DMS79 treated with DMSO at 0.1 percent for 48 hours (cell line): ENCODE measurements around the gene TACR2.
A peak's percentile ranks its signal among the peaks of the same experiment; 100 is the strongest.

Source experiments
- DNase-seq: peaks from one replicate; lab custom pipeline; 2025; lab: John Stamatoyannopoulos, UW

TACR2 gene

DNA sequence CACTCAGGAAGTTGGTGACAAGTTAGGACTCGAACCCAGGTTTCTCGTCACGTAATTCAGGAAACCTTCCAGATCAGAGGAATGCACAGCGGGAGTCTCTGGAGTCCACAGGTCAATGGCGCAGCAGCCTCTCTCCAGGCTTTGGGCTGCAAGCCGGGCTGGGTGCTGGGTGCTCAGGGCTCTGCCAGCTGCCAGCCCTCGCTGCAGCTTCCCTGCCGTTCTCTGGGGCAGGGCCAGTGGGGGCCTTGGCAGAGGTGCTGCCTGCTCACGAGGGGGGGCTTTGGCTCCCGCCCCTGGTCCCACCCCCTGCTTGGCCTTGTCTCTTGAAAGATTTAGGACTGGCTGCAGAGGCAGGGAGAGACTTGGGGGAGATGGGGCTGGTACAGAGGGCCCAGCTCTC lies at the start of gene TACR2:
Gene TACR2, minus strand, starts transcription at position 224 of the 400 bp plus-strand sequence. CDS start 595 bp downstream, outside the sequence.
- DNase-seq: no peak

DNA sequence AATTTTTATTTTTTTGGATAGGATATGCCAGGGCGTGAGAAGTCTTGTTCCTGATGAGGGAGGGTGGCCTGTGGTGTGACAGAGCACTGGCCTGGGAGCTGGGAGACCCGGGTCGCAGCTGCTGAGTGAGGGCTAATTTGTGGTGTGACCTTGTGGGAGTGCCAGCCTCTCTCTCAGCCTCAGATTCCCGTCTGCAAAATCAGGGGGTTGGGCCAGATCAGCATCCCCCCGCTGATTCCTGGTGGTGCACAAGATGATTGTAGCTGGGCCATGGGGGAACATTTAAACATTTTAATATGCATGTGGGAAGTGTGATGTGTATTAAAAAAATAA lies 49.4 kb upstream of the TACR2 start:
- DNase-seq: no peak

DNA sequence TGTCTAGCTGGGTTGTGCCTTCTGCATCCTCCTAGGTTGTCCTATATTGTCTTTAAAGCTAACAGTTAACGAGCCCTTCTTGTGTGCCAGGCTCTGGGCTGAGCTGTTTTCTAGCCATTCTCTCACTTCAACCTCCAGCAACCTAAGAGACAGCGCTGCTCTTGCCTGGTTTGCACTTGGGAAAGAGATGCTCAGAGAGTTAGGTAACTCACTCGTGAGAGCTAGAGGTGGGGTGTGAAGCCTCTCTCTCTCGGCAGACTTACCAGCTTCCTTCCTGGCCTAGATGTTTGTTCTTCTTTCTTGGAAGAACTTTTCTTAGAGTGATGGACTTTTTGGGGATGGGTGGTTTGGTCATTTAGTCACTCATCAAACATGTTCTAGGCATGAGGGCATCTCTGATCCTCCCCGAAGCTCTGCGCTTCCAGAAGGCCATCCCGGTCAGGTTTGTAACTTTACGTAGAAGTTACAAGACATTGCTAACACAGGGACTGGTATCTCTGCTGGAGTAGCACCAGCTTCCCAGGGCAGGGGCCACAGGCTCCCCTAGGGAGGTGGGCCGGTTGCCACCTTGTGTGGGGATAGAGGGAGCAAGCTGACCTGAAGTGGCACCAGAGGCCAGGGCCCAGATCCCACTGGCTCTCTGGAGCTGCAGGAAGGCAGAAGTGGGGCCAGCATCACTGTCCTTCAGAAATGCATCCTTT lies 48.9 kb upstream of the TACR2 start:
- no peak for DNase-seq

DNA sequence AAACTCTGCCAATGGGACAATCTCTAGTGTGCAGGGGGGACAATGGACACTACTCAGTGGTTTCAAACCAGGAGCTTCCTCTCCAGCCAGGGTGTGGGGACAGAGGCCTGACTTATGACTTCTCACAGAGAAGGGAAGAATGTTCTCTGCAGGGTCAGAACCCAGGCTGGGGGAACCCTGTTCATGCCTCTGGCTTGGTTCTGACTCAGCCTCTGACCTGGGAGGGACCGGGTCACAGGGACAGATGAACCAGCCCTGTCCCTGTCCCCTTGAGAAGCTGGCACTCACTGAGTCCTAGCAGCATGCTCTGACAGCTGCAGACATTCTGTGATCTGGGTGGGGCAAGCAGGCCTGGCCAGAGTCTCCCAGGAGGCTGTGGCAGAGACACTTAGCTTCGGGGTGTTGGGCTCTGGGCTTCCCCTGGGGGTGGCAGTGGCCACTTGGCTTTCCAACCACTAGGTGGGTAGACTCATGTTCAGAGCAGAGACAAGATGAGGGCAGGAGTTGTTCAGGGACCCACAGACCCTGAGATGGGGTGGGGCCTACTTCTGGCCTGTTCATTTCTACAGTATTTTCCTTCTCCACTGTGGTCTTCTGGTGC lies 48.2 kb upstream of the TACR2 start:
- DNase-seq: no peak

DNA sequence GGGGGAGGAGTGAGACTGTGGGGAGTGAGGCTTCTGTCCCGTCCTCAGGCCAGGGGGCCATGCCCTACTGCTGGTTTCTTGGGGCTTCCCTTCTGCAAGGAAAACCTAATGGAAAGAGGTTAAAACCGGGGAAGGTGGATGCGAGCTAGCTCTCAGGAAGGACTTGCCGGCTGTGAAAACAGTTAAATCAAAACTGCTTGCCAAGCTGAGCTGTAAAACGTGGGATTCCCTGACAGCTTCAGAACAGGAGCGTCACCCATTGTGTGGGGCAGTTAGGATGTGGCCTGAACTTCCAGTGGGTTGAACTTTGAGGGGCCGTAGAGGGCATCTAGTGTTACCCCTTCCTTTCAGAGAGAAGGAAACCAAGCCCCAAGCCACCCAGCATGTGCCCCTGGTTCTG lies 47.7 kb upstream of the TACR2 start:
- DNase-seq: no peak

DNA sequence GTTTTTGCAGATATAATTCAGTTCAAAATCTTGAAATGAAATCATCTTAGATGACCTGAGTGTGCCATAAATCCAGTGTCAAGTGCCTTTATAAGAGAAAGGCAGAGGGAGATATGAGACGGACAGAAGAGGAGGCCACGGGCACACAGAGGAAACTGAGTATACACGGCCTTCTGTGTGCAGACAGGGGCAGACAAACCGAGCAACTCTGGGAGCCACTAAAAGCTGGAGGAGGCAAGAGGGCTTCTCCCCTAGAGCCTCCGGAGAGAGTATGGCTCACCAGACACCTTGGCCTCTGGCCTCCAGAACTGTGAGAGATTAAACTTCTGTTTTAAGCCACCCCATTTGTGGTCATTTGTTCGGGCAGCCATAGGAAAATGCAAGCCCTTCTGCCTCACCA lies 47.2 kb upstream of the TACR2 start:
- no peak for DNase-seq

DNA sequence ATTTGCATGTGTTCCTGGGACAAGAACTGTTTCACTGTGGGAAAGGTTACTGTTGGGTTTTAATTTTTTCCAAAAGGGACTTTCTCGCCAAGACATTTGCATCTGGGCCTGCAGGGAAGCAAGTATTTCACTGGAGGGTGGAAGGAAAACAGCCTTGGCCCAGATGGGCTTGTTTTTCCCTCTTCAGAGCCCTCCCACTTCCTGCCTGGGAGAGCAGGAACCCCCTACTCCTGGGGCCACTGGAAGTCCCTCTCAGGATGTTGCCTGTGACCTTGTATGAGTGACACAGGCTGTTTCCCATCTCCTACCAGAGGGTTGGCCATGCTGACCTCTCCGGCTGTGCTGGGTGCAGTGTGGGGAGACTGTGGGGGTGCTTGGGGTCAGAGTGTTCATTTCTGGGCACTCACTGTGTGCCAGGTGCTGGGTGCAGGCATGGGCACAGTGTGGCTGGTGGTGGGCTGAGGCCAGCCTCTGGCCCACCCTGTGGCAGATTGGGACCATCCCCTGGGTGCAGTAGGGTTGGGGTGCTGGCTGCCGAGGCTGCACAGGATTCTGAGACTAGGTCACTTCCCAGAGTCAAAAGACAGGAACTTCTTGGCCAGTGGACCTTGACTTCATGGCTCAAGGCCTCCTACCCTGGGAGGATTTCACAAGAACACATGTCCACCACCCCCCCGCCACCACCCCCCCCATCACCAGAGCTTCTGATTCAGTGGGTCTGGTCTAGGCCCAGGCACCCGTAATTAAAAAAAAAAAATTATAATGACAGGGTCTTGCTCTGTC lies 44.7 kb upstream of the TACR2 start:
- no peak for DNase-seq

DNA sequence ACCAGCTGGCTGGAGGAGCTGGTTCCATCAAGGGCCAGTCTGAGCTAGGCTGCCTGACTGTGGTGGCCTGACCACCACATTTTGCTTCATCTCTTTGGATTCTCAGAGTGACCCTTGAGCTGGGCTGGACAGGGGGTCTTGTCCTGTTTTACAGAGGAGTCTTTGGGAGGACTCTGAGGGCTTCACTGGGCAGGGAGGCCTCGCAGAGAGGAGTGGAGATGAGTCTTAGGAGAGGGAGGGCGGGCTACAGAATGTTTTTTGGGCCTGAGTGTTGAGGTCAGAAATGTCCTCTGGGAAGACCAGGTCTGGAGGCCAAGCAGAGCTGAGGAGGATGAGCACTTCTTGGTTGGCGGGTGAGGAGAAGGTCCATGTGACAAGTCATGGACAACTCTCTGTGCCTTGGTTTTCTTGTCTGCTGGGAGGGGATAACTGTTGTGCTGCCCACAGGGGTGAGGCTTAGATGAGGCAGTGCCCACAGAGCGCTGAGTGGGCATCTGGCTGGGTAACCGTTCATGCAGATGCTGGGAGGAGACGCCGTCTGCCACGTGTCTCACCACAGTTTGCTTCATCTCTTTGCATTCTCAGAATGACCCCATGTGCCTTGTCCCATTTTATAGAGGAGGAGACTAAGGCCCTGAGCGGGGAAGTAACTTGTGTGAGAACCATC lies 44.0 kb upstream of the TACR2 start:
- DNase-seq: no peak

DNA sequence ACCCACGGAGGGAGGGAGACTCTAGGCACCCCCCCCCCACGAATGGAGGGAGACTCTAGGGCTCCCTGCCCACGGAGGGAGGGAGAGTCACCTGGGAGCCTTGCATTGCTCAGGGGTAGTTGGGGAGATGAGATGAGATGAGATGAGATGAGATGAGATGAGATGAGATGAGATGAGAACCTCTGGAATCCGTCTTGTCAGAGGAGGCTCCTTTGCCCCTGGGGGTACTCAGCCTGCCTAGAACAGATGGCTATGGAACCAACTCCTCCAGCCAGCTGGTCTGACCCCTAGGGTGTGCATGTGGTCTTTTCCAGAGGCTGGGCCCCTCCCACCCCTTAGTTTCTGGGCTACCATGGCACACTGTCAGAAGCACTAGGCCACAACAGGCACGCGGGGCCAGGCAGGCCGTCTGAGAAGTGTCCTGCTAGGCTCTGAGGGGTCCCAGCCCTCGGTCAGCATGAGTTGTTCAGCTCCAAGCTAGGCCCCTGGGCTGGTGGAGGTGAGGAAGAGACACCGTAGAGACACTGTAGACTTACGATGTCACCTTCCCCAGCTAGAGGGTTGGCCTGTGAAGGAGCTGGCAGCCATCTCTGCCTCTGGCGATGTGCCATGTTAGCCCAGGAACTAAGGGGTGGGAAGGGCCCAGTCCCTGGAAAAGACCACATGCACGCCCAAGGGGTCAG lies 43.3 kb upstream of the TACR2 start:
- DNase-seq: no peak

DNA sequence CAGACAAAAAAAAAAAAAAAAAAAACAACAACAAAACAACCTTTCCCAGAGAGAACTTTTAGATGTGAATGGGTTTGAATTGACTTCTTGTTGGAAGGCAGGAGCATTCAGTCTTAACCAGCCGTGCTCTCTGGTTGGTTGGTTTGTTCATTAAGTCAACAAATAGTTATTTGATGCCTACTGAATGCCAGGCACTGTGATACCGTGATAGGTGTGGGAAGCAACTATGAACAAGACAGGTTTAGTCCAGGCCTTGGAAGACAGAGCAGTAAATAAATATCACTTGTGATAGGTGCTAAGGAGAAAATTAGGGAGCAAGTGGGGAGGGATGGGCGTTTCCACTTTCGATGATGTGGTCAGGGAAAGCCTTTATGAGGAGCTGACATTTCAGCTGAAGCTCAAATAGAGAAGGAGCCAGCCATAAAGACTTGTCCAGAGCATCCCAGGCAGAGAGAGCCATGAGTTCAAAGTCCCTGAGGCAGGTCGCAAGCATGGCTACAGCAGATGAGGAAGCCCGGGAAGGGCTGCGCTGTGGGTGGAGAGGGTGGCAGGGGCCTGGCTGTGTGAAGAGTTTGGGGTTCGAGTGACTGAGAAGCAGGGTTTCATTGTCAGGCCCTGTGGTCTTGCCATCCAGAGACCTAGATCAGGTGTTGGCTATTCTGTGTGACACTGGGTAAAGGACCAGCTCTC lies 42.5 kb upstream of the TACR2 start:
- no peak for DNase-seq

DNA sequence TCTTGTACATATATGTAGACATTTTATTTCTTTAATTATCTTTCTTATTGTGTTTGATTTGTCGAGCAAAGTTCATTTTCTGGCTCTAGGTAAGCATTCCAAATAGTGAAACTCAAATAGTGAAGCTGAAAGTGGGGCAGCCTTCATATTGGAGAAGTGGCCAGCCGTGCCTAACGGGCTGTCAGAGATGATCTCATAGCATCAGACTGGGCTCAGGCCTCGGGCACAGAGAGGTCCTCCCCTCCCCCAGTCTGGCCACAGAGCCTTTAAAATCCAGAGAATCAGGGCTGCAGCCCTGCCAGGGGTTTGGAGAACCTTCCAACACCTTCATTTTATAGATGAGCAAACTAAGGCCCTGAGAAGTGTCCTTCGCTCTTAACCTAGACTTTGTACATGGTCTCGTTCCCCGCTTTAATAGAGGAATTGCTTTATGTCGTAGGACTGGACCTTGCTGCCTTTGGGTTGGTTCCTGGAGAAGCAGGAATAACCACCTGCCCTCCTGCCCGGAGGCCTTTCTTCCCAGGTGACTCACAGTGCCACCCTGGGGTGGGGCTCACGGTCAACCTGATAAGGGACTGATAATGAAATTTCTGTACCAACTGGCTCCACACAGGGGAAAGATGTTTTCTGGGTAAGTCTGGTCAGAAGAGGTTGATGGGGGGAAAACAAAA lies 41.8 kb upstream of the TACR2 start:
- DNase-seq: no peak

DNA sequence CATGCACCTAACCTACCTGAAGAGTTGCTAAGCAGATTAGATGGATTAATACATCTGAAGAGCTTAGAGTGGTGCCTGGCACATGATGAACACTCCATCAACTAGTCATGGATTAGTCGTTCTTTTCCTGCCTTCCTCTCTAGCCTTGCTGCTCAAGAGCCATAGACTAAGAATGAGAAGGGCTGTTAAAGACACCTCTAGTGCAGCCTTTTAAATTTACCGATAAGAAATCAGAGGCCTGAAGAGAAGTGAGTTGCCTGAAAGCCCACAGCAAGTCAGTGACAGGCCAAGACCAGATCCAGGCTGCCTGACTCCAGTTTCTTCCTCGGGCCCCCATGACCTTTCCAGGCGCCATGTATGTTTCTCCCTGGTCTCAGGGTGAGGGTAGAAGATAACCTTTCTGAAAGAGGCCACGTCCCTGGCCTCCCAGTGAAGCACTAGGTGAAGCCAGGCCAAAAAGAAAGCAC lies 41.1 kb upstream of the TACR2 start:
- DNase-seq: peak; percentile 11

DNA sequence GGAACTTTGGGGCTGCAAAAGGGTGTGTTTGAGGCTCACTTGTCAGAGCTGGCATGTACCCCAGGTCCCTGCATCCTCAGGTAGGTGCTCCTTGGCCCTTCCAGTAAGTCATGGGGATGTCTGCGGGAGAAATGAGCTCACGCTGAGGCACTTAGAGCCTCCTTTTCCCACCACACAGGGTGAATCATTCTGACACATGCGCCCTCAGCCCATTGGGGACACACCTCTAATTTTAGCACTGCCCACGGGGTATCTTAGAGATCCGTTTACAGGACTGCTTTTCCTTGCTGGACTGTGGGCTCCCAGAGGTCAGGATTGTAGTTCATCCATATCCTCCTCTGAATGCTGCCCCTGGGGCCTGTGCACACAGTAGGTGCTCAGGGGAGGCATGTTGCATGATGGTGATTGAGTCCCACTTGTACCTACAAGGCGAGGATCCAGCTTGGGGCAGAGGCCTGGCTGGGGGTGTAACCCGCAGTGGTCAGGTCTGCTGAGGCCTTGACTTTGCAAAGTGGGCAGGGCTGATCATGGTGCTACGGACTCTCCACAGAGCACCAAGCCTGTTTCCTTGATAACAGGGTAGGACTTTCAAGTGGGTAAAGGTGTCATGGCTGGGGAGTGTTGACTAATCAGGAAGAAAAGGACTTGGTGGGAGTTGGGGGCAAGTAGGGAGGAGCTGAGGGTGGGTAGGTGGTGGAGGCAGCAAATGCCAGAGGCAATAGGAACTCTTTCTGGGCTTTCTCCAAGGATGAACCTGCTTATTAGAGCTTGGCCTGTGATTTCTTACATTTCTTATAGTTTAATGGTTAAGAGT lies 40.4 kb upstream of the TACR2 start:
- no peak for DNase-seq

DNA sequence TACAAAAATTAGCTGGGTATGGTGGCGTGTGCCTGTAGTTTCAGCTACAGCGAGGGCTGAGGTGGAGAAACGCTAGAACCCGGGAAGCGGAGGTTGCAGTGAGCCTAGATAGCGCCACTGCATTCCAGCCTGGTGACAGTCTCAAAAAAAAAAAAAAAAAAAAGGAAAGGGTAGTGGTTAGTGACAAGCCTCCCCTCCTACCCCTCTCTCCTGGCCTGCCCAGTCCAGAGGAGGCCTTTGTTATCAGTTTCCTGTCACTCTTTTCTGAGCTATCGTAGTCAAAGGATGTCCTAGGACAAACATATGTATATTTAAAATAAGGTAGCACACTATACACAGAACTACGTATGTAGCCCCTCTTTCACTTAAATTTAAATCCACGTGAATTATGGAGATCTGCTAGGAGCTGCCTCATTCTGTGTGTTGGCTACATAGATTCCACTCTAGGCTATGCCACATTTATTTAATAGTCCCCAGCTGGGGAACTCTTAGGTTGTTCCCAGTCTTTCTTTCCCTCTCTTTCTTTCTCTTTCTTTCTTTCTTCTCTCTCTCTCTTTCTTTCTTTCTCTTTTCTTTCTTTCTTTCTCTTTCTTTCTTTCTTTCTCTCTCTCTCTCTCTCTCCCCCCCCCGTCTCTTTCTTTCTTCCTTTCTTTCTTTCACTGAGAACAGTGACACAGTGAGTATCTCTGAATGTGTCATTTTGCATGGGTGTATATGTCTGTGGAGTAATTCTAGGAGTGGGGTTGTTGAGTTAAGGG lies 38.5 kb upstream of the TACR2 start:
- DNase-seq: no peak

DNA sequence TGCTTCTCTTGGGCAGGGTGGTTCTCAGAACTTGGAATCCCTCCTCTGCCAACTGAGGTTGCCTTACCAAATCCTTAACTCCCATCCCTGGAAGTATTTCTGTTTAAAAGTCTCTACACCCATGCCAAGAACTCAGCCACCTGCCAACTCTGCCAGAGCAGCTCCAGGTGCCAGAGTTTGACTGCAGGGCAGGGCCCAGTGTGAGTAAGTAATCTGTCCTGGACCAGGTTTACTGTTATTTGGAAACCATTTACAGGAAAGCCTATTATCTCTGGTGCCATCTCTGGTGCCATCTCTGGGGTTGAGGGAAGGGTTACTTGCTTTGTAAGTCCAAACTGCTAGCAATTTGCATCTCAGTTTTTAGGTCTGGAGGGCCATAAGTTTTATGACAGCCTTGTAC lies 37.1 kb upstream of the TACR2 start:
- no peak for DNase-seq

DNA sequence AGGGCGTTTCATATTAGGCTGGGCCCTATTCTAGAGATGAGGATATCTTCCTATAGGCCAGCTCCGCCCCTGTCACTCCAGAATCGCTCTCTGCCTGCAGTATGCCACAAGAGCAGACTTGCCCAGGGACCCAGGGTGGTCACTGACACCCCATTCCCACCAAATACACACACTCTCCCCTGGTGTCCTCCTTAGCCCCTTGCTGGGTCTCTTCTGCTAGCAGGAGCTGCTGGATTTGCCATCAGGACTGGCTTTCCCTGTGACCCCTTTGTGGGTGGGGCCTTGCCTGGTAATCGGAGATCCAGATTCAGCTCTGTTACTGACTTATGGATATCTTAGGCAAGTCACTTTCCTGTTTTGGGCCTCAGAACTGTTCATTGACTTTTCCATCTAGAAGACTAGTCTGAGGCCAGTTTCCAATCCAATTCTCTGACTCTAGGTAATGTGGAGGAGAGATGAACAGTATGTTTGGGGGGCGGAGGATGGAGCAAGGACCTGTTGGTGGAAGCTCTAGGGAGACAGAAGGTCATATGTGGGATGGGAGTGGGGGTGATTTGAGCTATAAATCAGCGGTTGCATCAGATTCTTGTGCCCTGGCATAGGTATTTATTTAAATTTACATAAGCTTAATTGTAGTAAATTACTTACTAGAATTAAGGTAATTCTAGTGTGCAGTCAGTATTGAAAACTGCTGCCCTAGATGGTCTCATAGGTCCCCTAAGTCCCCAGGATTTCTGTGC lies 36.1 kb upstream of the TACR2 start:
- DNase-seq: no peak

DNA sequence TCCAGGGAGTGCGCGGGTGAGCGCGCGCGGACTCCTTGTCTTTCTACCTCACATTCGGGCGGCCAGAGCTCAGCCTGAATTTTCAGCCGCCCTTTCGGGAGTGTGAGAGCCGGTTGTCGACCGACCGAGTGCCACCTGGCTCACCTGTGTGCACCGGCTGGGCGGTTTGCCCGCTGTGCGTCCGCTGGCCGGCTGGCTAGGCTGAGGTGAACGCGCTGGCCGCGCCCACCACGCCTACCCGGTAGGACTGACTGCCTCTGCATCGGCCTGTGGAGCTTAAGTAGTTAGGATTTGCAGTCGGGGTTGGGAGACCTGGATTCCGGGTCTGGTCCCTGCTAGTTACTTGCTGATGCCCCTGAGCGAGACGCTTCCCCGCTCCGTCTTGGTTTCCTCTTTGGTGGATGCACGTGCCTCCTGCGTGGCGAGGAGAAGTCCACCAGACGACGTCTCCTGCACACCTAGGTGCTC lies 35.1 kb upstream of the TACR2 start:
- DNase-seq: no peak

DNA sequence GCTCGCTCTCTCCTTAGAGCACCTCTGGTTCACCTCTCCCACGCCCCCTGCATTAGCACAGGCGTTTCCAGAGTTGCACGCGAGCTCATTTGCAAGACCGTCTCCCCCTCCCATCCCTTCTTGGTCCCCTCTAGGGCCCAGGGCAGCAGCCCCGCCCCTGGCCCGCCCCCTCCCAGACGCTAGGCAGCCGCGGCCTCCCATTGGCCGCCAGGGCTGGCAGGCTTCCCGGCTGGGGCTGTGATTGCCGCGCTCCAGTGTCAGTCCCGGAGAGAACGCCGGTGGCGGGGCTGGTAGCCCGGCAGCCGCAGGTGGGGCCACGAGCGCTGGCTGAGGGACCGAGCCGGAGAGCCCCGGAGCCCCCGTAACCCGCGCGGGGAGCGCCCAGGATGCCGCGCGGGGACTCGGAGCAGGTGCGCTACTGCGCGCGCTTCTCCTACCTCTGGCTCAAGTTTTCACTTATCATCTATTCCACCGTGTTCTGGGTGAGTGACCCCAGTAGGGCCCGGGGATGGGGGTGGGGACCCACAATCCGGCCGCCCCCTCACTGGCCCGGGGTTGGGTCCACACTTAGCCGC lies 34.6 kb upstream of the TACR2 start, which contains the start of gene TSPAN15:
Gene TSPAN15, plus strand, starts transcription at position 257 of the 575 bp plus-strand sequence. Its CDS starts 130 bp downstream, at position 387.
- peak; percentile 63 for DNase-seq
